Nephron (organoid): ENCODE results near the gene ABCG4.
A peak's percentile ranks its signal among the peaks of the same experiment; 100 is the strongest.
"Not testable (repeated sequence)": the region's sequence is repeated elsewhere in the genome, so short reads cannot be mapped to it uniquely, and the experiment has no call there.

Source experiments
- H3K27ac Mint-ChIP-seq, 3 experiments: 2 replicates each; pipeline ENCODE4 v1.8.0; 2020; ENCODE audit warnings: mixed read lengths in 3 of 3, mild to moderate bottlenecking in 2 of 3, moderate library complexity in 1 of 3
- H3K27me3 Mint-ChIP-seq: 2 replicates; pipeline ENCODE4 v1.8.0; 2021; ENCODE audit warnings: low read depth, mild to moderate bottlenecking, moderate library complexity, mixed read lengths
- H3K36me3 Mint-ChIP-seq: 2 replicates; pipeline ENCODE4 v1.8.0; 2020; ENCODE audit warnings: low read depth, mixed read lengths
- H3K4me1 Mint-ChIP-seq: 2 replicates; pipeline ENCODE4 v1.8.0; 2020; ENCODE audit warnings: mixed read lengths
- H3K4me3 Mint-ChIP-seq, 3 experiments: 2 replicates each; pipeline ENCODE4 v1.8.0; 2020; ENCODE audit warnings: mild to moderate bottlenecking in 3 of 3, mixed read lengths in 3 of 3, moderate library complexity in 2 of 3
- H3K9me3 Mint-ChIP-seq: 2 replicates; pipeline ENCODE4 v1.8.0; 2020; ENCODE audit warnings: mixed read lengths
- TF ChIP-seq, protein P1 (sequence below), 3 experiments: fragments of 200-600 bp; sonication (generic); IDR thresholded peaks; one replicate each; pipeline ENCODE4 v1.5.0; 2021; ENCODE audit warnings: antibody characterized with exemption in 3 of 3; ENCODE audit not compliant: unreplicated experiment in 3 of 3

ABCG4 gene

DNA sequence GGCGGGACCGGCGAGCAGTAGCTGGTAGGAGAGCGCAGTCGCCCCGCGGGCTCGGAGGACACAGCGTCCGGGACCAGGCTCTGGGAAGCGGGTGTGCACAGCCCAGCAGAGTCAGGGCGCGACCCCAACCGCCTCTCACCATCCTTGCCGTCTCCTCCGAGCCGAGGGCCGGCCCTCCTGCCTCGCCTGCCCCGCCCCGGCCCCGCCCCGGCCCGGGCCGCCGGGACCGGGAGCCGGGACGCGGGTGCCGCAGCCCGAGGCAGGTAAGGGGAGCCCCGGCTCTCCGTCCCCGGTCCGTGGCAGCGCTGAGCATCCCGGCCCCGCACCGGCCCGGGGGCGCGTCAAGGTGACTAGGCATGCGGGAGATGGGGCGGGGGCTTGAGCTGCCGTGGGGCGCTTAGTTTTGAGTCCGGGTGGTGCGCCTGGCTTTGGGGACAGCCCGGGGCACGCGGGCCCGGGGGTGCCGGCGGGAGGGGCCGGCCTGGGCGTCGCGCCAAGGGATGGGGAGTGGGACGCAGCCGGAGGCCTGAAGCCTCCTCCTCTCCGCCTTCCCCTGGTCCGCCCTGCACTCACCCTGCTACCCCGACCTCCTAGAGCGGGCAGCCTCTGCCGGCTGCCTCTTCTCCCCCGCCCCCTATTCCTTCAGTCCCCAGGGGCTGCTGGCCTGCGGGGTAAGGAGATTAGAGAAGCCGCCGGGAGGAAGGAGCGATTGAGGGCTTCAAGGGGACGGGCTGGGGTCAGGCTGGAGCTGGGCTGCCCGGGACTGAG lies at the start of gene ABCG4:
Gene ABCG4 (plus strand): TSS at position 35 of the 768 bp plus-strand sequence. CDS start 914 bp downstream, outside the sequence.
- Mint-ChIP-seq H3K36me3 (no peaks in the 10 kb centered on the region), H3K27me3 (peaks cover 69% of the 10 kb centered on the region), H3K4me3 (peak within 1 kb of the TSS; percentile 75 to 86 (median 84)), H3K9me3 (no peaks in the 10 kb centered on the region), H3K27ac (no peak within 1 kb of the TSS), H3K4me1 (peaks cover 10% of the 10 kb centered on the region)
- TF ChIP-seq, protein P1, sequence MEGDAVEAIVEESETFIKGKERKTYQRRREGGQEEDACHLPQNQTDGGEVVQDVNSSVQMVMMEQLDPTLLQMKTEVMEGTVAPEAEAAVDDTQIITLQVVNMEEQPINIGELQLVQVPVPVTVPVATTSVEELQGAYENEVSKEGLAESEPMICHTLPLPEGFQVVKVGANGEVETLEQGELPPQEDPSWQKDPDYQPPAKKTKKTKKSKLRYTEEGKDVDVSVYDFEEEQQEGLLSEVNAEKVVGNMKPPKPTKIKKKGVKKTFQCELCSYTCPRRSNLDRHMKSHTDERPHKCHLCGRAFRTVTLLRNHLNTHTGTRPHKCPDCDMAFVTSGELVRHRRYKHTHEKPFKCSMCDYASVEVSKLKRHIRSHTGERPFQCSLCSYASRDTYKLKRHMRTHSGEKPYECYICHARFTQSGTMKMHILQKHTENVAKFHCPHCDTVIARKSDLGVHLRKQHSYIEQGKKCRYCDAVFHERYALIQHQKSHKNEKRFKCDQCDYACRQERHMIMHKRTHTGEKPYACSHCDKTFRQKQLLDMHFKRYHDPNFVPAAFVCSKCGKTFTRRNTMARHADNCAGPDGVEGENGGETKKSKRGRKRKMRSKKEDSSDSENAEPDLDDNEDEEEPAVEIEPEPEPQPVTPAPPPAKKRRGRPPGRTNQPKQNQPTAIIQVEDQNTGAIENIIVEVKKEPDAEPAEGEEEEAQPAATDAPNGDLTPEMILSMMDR (IDR thresholded peaks at IDR 0.05; ENCODE audit: unreplicated experiment in 3 of 3): no peak

GRCh38 chr11:119099711-119100110 lies 49.1 kb upstream of the ABCG4 start:
- TF ChIP-seq, protein P1 (IDR thresholded peaks at IDR 0.05; ENCODE audit: unreplicated experiment in 3 of 3): no peak
- Mint-ChIP-seq H3K4me3 (peak overlapping the region; percentile 48 to 92 (median 91)), H3K27ac (peak overlapping the region in 1 of 3 experiments; percentile 85), H3K4me1 (peaks cover 27% of the 10 kb centered on the region), H3K9me3 (no peaks in the 10 kb centered on the region), H3K36me3 (peaks cover 26% of the 10 kb centered on the region), H3K27me3 (peaks cover 3% of the 10 kb centered on the region)

GRCh38 chr11:119100246-119100970 lies 48.4 kb upstream of the ABCG4 start:
- Mint-ChIP-seq H3K4me3 (peak overlapping the region; percentile 84 to 92 (median 91)), H3K27me3 (peaks cover 3% of the 10 kb centered on the region), H3K4me1 (peaks cover 30% of the 10 kb centered on the region), H3K9me3 (no peaks in the 10 kb centered on the region), H3K27ac (peak overlapping the region; percentile 82 to 98 (median 85)), H3K36me3 (peaks cover 26% of the 10 kb centered on the region)
- TF ChIP-seq, protein P1 (IDR thresholded peaks at IDR 0.05; ENCODE audit: unreplicated experiment in 3 of 3): peak in 2 of 3 experiments; percentile 23 to 41

GRCh38 chr11:119100994-119101758 lies 47.7 kb upstream of the ABCG4 start:
- H3K4me3 Mint-ChIP-seq: peak overlapping the region; percentile 84 to 92 (median 91)
- H3K9me3 Mint-ChIP-seq: no peaks in the 10 kb centered on the region
- H3K27ac Mint-ChIP-seq: peak overlapping the region; percentile 98 to 99 (median 98)
- peaks cover 3% of the 10 kb centered on the region for H3K27me3 Mint-ChIP-seq
- H3K36me3 Mint-ChIP-seq: peaks cover 26% of the 10 kb centered on the region
- H3K4me1 Mint-ChIP-seq: peaks cover 31% of the 10 kb centered on the region
- TF ChIP-seq, protein P1 (IDR thresholded peaks at IDR 0.05; ENCODE audit: unreplicated experiment in 3 of 3): no peak

GRCh38 chr11:119101759-119102423 lies 47.0 kb upstream of the ABCG4 start, which contains the start of gene DPAGT1:
DPAGT1 (minus strand) TSS chr11:119101853; CDS start chr11:119101655, 198 bp downstream.
- TF ChIP-seq, protein P1 (IDR thresholded peaks at IDR 0.05; ENCODE audit: unreplicated experiment in 3 of 3): no peak
- H3K4me1 Mint-ChIP-seq: peaks cover 38% of the 10 kb centered on the region
- H3K9me3 Mint-ChIP-seq: no peaks in the 10 kb centered on the region
- H3K27ac Mint-ChIP-seq: peak within 1 kb of the TSS; percentile 98 to 99 (median 98)
- peaks cover 21% of the 10 kb centered on the region for H3K36me3 Mint-ChIP-seq
- peak within 1 kb of the TSS; percentile 84 to 92 (median 91) for H3K4me3 Mint-ChIP-seq
- peaks cover 3% of the 10 kb centered on the region for H3K27me3 Mint-ChIP-seq

- H3K9me3 Mint-ChIP-seq, H3K36me3 Mint-ChIP-seq: not testable (repeated sequence)
- peaks cover 43% of the 10 kb centered on the region for H3K4me1 Mint-ChIP-seq
These were observed 45.6 kb upstream of the ABCG4 start for GRCh38 chr11:119103161-119103664.

More at GRCh38 chr11:119103161-119103664, 45.6 kb upstream of the ABCG4 start:
- Mint-ChIP-seq H3K27ac (peak overlapping the region; percentile 95 to 98 (median 98)), H3K4me3 (peak overlapping the region; percentile 52 to 84 (median 64))
- not testable (repeated sequence) for H3K27me3 Mint-ChIP-seq
